ENCODE data around the gene TBC1D22A. TPM values are rescaled to one million over a fixed set of nuclear protein-coding genes. Genes with fewer than 3 reads are reported as not detected.

The TBC1D22A gene
- total RNA-seq, 1 experiment from 2014 or later: 26.0 TPM

DNA sequence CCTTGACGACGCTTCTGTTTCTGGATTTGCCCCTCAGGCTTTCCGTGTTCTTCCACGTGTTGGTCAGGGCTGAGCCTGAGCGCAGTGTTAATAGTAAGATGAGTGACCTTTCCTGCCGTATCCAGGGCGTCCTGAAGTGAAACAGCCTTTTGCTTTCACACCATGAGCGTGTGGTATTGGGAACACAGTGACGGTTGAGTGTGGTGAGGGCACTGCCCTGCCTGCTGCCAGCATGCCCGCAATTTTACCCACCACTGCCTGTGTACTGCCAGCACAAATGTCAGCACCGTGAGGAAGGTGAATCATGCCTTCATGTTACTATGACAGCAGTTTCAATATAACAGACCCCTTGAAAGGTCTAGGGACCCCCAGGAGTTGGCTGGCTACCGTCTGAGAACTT, 217.1 kb downstream of the TBC1D22A start:
- Mint-ChIP-seq H3K4me1 (ENCODE audit: insufficient read depth, unreplicated experiment) (peaks cover 12% of the 10 kb centered on the region), H3K4me3 (ENCODE audit: unreplicated experiment) (no peak overlapping the region), H3K27me3 (ENCODE audit: insufficient read depth, unreplicated experiment) (no peaks in the 10 kb centered on the region), H3K9me3 (ENCODE audit: unreplicated experiment) (no peaks in the 10 kb centered on the region), H3K36me3 (ENCODE audit: insufficient read depth, unreplicated experiment) (peaks cover 5% of the 10 kb centered on the region), H3K27ac (ENCODE audit: low read depth, unreplicated experiment) (no peak overlapping the region)
- POLR2A ChIA-PET: no interaction called here
- TF ChIP-seq, protein P1, sequence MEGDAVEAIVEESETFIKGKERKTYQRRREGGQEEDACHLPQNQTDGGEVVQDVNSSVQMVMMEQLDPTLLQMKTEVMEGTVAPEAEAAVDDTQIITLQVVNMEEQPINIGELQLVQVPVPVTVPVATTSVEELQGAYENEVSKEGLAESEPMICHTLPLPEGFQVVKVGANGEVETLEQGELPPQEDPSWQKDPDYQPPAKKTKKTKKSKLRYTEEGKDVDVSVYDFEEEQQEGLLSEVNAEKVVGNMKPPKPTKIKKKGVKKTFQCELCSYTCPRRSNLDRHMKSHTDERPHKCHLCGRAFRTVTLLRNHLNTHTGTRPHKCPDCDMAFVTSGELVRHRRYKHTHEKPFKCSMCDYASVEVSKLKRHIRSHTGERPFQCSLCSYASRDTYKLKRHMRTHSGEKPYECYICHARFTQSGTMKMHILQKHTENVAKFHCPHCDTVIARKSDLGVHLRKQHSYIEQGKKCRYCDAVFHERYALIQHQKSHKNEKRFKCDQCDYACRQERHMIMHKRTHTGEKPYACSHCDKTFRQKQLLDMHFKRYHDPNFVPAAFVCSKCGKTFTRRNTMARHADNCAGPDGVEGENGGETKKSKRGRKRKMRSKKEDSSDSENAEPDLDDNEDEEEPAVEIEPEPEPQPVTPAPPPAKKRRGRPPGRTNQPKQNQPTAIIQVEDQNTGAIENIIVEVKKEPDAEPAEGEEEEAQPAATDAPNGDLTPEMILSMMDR (IDR thresholded peaks at IDR 0.05; ENCODE audit: unreplicated experiment): no peak
- DNase-seq (ENCODE audit: unreplicated experiment): no peak
- no TSS peak for BruUV-seq (replicated peaks)
- CTCF ChIA-PET: no interaction called here
- intact Hi-C loops (cut with micrococcal nuclease): no loop called here

DNA sequence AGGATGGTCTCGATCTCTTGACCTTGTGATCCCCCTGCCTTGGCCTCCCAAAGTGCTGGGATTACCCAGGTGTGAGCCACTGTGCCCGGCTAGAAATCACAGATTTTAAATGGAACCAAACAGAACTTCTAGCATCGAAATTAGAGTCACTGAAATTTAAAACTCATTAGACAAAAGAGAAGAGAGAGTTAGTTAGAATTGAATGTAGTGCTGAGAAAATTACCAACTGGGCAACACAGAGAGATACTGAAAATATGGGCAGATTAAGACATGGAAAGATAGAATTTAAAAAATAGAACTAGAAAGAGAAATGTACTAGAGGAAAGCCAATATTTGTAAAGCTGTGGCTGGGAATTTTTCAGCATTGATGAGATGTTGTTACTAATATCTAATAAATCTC, 217.9 kb downstream of the TBC1D22A start:
- no peak overlapping the region for H3K4me3 Mint-ChIP-seq (ENCODE audit: unreplicated experiment)
- H3K27me3 Mint-ChIP-seq (ENCODE audit: insufficient read depth, unreplicated experiment): no peaks in the 10 kb centered on the region
- no peak overlapping the region for H3K27ac Mint-ChIP-seq (ENCODE audit: low read depth, unreplicated experiment)
- H3K4me1 Mint-ChIP-seq (ENCODE audit: insufficient read depth, unreplicated experiment): peaks cover 21% of the 10 kb centered on the region
- H3K36me3 Mint-ChIP-seq (ENCODE audit: insufficient read depth, unreplicated experiment): peaks cover 5% of the 10 kb centered on the region
- TF ChIP-seq, protein P1 (IDR thresholded peaks at IDR 0.05; ENCODE audit: unreplicated experiment): no peak
- no peaks in the 10 kb centered on the region for H3K9me3 Mint-ChIP-seq (ENCODE audit: unreplicated experiment)
- intact Hi-C loops (cut with micrococcal nuclease): no loop called here
- ChIA-PET POLR2A (interaction anchor here (0.6 kb wide), 1 partner anchor 329 kb away, joined by 3 read pairs; no protein-coding TSS in a partner anchor), CTCF (interaction anchor here (0.7 kb wide), 1 partner anchor 14 kb away, joined by 3 read pairs; no protein-coding TSS in a partner anchor)
- BruUV-seq (replicated peaks): no TSS peak
- DNase-seq (ENCODE audit: unreplicated experiment): no peak

DNA sequence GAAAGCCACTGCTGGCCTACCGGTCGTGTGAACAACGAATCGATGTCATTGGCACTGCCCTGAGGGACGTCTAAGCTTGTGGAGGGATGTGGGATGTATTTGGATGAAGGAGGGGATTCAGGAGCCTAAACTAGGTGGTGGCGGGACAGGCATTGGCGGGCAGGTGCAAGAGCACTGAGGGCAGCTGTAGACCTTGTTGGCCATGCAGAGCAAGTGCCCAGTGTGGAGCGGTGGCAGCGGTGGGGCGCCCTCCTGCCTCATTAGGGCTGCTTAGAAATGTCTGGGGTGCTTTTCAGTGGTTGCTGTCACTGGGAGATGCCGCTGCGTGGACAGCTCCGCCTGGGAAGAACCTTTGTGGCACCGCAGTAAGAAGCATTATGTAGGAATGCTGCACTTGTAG, 220.2 kb downstream of the TBC1D22A start:
- no peak for DNase-seq (ENCODE audit: unreplicated experiment)
- CTCF ChIA-PET: interaction anchor here (1.2 kb wide), 1 partner anchor 15 kb away, joined by 4 read pairs; no protein-coding TSS in a partner anchor
- Mint-ChIP-seq H3K27ac (ENCODE audit: low read depth, unreplicated experiment) (peak overlapping the region; percentile 63), H3K4me3 (ENCODE audit: unreplicated experiment) (no peak overlapping the region), H3K9me3 (ENCODE audit: unreplicated experiment) (no peaks in the 10 kb centered on the region), H3K4me1 (ENCODE audit: insufficient read depth, unreplicated experiment) (peaks cover 26% of the 10 kb centered on the region), H3K27me3 (ENCODE audit: insufficient read depth, unreplicated experiment) (no peaks in the 10 kb centered on the region), H3K36me3 (ENCODE audit: insufficient read depth, unreplicated experiment) (peaks cover 5% of the 10 kb centered on the region)
- intact Hi-C loops (cut with micrococcal nuclease): no loop called here
- POLR2A ChIA-PET: no interaction called here
- TF ChIP-seq, protein P1 (IDR thresholded peaks at IDR 0.05; ENCODE audit: unreplicated experiment): no peak
- BruUV-seq (replicated peaks): no TSS peak

DNA sequence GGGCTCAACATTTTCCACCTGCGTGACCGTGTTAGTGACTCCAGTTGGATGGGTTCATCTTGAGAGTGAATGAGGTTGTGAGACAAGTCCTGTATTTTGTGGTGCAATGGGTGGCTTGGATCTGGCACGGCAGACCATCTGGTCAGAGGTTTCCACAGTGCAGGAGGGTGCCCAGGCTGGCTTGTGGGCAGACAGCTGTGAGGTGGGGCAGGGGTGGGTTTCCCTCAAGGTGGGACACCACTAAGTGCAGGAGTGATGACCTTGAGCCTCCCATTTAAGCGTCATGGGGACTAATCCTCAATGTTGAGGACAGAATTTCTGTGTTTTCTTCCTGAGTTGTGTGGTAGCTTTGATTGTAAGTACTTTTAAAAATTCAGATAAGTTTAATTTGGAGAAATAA, 220.6 kb downstream of the TBC1D22A start:
- peaks cover 26% of the 10 kb centered on the region for H3K4me1 Mint-ChIP-seq (ENCODE audit: insufficient read depth, unreplicated experiment)

More for the DNA sequence above, 220.6 kb downstream of the TBC1D22A start:
- Mint-ChIP-seq H3K9me3 (ENCODE audit: unreplicated experiment) (no peaks in the 10 kb centered on the region), H3K36me3 (ENCODE audit: insufficient read depth, unreplicated experiment) (peaks cover 5% of the 10 kb centered on the region), H3K4me3 (ENCODE audit: unreplicated experiment) (no peak overlapping the region), H3K27ac (ENCODE audit: low read depth, unreplicated experiment) (peak overlapping the region; percentile 63), H3K27me3 (ENCODE audit: insufficient read depth, unreplicated experiment) (no peaks in the 10 kb centered on the region)
- intact Hi-C loops (cut with micrococcal nuclease): no loop called here
- TF ChIP-seq, protein P1 (IDR thresholded peaks at IDR 0.05; ENCODE audit: unreplicated experiment): no peak
- ChIA-PET POLR2A (interaction anchor here (0.6 kb wide), 1 partner anchor 31 kb away, joined by 4 read pairs; no protein-coding TSS in a partner anchor), CTCF (interaction anchor here (1.2 kb wide), 1 partner anchor 14 kb away, joined by 4 read pairs; no protein-coding TSS in a partner anchor)
- no peak for DNase-seq (ENCODE audit: unreplicated experiment)
- BruUV-seq (replicated peaks): no TSS peak
